K562 (cell line): ENCODE results near the gene SCN5A. TPM values are rescaled to one million over a fixed set of nuclear protein-coding genes. Genes with fewer than 3 reads are reported as not detected.

Source experiments
- ATAC-seq: fragments of 200-7000 bp; cut with Tn5 transposase; 3 replicates; pipeline ENCODE4 v1.9.1; 2020; ENCODE audit warnings: moderate library complexity
- BruUV-seq: library from RNA; stranded (reverse); fragments of 400-500 nt; replicated peaks from 2 replicates; lab custom pipeline; 2021; lab: Mats Ljungman, UMichigan
- CTCF ChIA-PET: fragments of 300-600 bp; formaldehyde crosslinking; extraction: SDS; loops from one replicate; lab custom pipeline; 2021; ENCODE audit warnings: low intra/inter-chr PET ratio; lab: Yijun Ruan, JAX
- POLR2A ChIA-PET: fragments of 300-600, 350-650 bp; sonication (Branson Sonifier 250); formaldehyde crosslinking; extraction: SDS; loops from one replicate; lab custom pipeline; 2021; ENCODE audit warnings: antibody characterized with exemption, inconsistent platforms; lab: Yijun Ruan, JAX
- DNase-seq, 4 experiments: peaks; one replicate each; pipeline versions ENCODE4 v3.0.0 to v3.0.0-alpha.2; 2011 to 2018; ENCODE audit warnings: low spot score in 3 of 4, mixed read lengths in 3 of 4; ENCODE audit errors: extremely low read depth in 1 of 4
- FAIRE-seq: peaks from 2 replicates; lab custom pipeline; 2011; peaks lifted over from hg19 to GRCh38; lab: Jason Lieb, UNC
- H2AFZ ChIP-seq: 2 replicates; pipeline ENCODE4 v1.6.0; 2011; ENCODE audit warnings: low read depth, low read length, control low read depth, inconsistent platforms
- H3K27ac ChIP-seq: fragments of 200-600 bp; 3 replicates; pipeline ENCODE4 v1.8.0; 2011; ENCODE audit warnings: low read depth, mild to moderate bottlenecking, control low read depth, inconsistent platforms, low read length, moderate library complexity, mixed read lengths; ENCODE audit errors: extremely low read depth
- H3K27me3 ChIP-seq, 2 experiments: fragments of 300-600 bp in 1 of 2; 2 replicates in 1 of 2; 3 replicates in 1 of 2; pipeline versions ENCODE4 v1.6.0 to v1.8.0; 2011; ENCODE audit warnings: inconsistent platforms in 2 of 2, low read length in 2 of 2, mild to moderate bottlenecking in 1 of 2, mixed read lengths in 1 of 2, moderate library complexity in 1 of 2; ENCODE audit not compliant: control insufficient read depth in 2 of 2, insufficient read depth in 2 of 2
- H3K36me3 ChIP-seq: fragments of 300-600 bp; 3 replicates; pipeline ENCODE4 v1.8.0; 2011; ENCODE audit warnings: mild to moderate bottlenecking, low read length, inconsistent platforms; ENCODE audit not compliant: control insufficient read depth, insufficient read depth
- H3K4me1 ChIP-seq, 2 experiments: fragments of 200-600 bp in 1 of 2; replicated peaks in 1 of 2; 2 replicates in 1 of 2; 3 replicates in 1 of 2; pipeline versions ENCODE4 v1.5.1 to v1.8.0; 2011; ENCODE audit warnings: inconsistent platforms in 2 of 2, low read length in 2 of 2, mild to moderate bottlenecking in 1 of 2, mixed read lengths in 1 of 2, moderate library complexity in 1 of 2; ENCODE audit not compliant: control insufficient read depth in 2 of 2, insufficient read depth in 2 of 2
- H3K4me2 ChIP-seq: 2 replicates; pipeline ENCODE4 v1.6.1; 2011; ENCODE audit warnings: low read length, control low read depth, inconsistent platforms, mixed read lengths; ENCODE audit not compliant: insufficient read depth
- H3K4me3 ChIP-seq: fragments of 200-600 bp; sonication (generic), shearing (Covaris generic); 2 replicates; pipeline ENCODE4 v1.5.1; 2016; ENCODE audit warnings: control low read depth, inconsistent platforms
- H3K79me2 ChIP-seq: fragments of 200-600 bp; 3 replicates; pipeline ENCODE4 v1.8.0; 2011; ENCODE audit warnings: low read length, inconsistent platforms; ENCODE audit not compliant: control insufficient read depth, insufficient read depth
- H3K9ac ChIP-seq, 2 experiments: 2 replicates each; pipeline versions ENCODE4 v1.6.0 to v1.6.1; 2011; ENCODE audit warnings: low read depth in 2 of 2, low read length in 2 of 2, control low read depth in 1 of 2, inconsistent platforms in 1 of 2, mild to moderate bottlenecking in 1 of 2, mixed read lengths in 1 of 2; ENCODE audit not compliant: insufficient read depth in 1 of 2
- H3K9me1 ChIP-seq: one replicate; pipeline ENCODE4 v1.6.0; 2011; ENCODE audit warnings: inconsistent platforms, mild to moderate bottlenecking, low read length, moderate library complexity; ENCODE audit not compliant: control insufficient read depth, insufficient read depth
- H3K9me3 ChIP-seq: replicated peaks from 2 replicates; pipeline ENCODE4 v1.5.1; 2011; ENCODE audit warnings: low read depth, low read length, inconsistent platforms; ENCODE audit not compliant: control insufficient read depth, insufficient read depth
- H4K20me1 ChIP-seq: replicated peaks from 2 replicates; pipeline ENCODE4 v1.6.1; 2011; ENCODE audit warnings: low read length, inconsistent platforms, mixed read lengths; ENCODE audit not compliant: control insufficient read depth, insufficient read depth
- KDM4B ChIP-seq, 2 experiments: fragments of 450-650 bp in 1 of 2; sonication (generic) in 1 of 2; IDR thresholded peaks; 2 replicates each; pipeline ENCODE4 v1.6.1; 2016 to 2017; ENCODE audit warnings: borderline replicate concordance in 2 of 2, antibody characterized with exemption in 1 of 2, low read depth in 1 of 2, mild to moderate bottlenecking in 1 of 2
- KLF6 ChIP-seq: fragments of 250-450 bp; sonication (Bioruptor Pico); IDR thresholded peaks from 2 replicates; pipeline ENCODE4 v1.4.0; 2020; ENCODE audit warnings: mild to moderate bottlenecking, moderate library complexity, borderline replicate concordance
- MBD1 ChIP-seq: fragments of 250-450 bp; sonication (Bioruptor Pico); IDR thresholded peaks from 2 replicates; pipeline ENCODE4 v1.8.0; 2022; ENCODE audit warnings: inconsistent platforms
- NCOA2 ChIP-seq, 2 experiments: fragments of 450-650 bp; IDR thresholded peaks; 2 replicates each; pipeline ENCODE4 v1.6.1; 2018; ENCODE audit warnings: mild to moderate bottlenecking in 2 of 2, moderate library complexity in 1 of 2; ENCODE audit not compliant: partially characterized antibody in 2 of 2
- POLR3A ChIP-seq: IDR thresholded peaks from 2 replicates; pipeline ENCODE4 v1.6.1; 2011; ENCODE audit warnings: borderline replicate concordance, mild to moderate bottlenecking, moderate library complexity; ENCODE audit not compliant: insufficient read length, insufficient read depth; ENCODE audit errors: extremely low read depth
- SP1 ChIP-seq: sonication (generic); formaldehyde crosslinking; IDR thresholded peaks from 2 replicates; pipeline ENCODE4 v1.8.1; 2022; ENCODE audit warnings: mild to moderate bottlenecking, missing genetic modification reagents
- TAF9B ChIP-seq: fragments of 450-650 bp; IDR thresholded peaks from 2 replicates; pipeline ENCODE4 v1.6.1; 2018; ENCODE audit warnings: mild to moderate bottlenecking; ENCODE audit not compliant: partially characterized antibody
- TBP ChIP-seq: optimal IDR thresholded peaks from 2 replicates; pipeline ENCODE3; 2011; ENCODE audit warnings: low read depth, low read length, improper control_type of control experiment
- ZNF124 ChIP-seq: sonication (generic); formaldehyde crosslinking; IDR thresholded peaks from 2 replicates; pipeline ENCODE4 v1.8.1; 2022; ENCODE audit warnings: missing genetic modification reagents
- WGBS: fragments of 100-300 bp; shearing (Covaris generic); methylation state at CpG from one replicate; pipeline ENCODE4 v1.1.6; 2016; ENCODE audit warnings: low coverage, mixed read lengths; ENCODE audit not compliant: insufficient coverage; ENCODE audit errors: missing lambda C conversion rate; 5-methylcytosine and 5-hydroxymethylcytosine counted together
- in situ Hi-C: fragments of 300-500 bp; cut with MboI; formaldehyde crosslinking; loops from 4 replicates; pipeline ENCODE4 v1.15.0; 2018; ENCODE audit warnings: inconsistent platforms, mixed read lengths
- intact Hi-C: fragments of 100-400 bp; cut with micrococcal nuclease; formaldehyde crosslinking; loops from 2 replicates; pipeline ENCODE4 v1.14.2; 2022
- polyA plus RNA-seq, 8 experiments: library from polyadenylated mRNA; depleted of rRNA in 4 of 8; stranded (reverse) in 5 of 8; unstranded in 3 of 8; fragments of >200 nt; fragmentation: Nextera tagmentation in 2 of 8; fragmentation: Illumina TruSeq in 1 of 8; extraction: Ambion mirVana in 2 of 8; extraction: Trizol in 1 of 8; gene quantifications; 2 replicates each; pipeline versions ENCODE4 v1.2.1 to v1.2.3, GENCODE V29; 2011 to 2014; ENCODE audit warnings: inconsistent platforms in 1 of 8, missing spikeins in 1 of 8
- total RNA-seq, 7 experiments: library from RNA; depleted of rRNA in 6 of 7; stranded (reverse); fragments of >200 nt in 6 of 7; fragmentation: Illumina TruSeq in 2 of 7; extraction: Trizol in 2 of 7; gene quantifications; 2 replicates each; pipeline versions ENCODE4 v1.2.1 to v1.2.3, GENCODE V29; 2011 to 2021; ENCODE audit warnings: low replicate concordance in 1 of 7
- TF ChIP-seq, protein P1 (sequence below): sonication (generic); formaldehyde crosslinking; IDR thresholded peaks from 2 replicates; pipeline ENCODE4 v1.5.0; 2020; ENCODE audit warnings: missing genetic modification reagents

SCN5A gene
- total and polyA plus RNA-seq, 9 of the 15 experiments (the other 6 are each of a cell fraction or from before 2014, with no cell fraction given), result 0.07 to 1.4 (median 0.21) TPM; not detected in 2

- no peak for TF ChIP-seq MBD1
- TF ChIP-seq, protein P1, sequence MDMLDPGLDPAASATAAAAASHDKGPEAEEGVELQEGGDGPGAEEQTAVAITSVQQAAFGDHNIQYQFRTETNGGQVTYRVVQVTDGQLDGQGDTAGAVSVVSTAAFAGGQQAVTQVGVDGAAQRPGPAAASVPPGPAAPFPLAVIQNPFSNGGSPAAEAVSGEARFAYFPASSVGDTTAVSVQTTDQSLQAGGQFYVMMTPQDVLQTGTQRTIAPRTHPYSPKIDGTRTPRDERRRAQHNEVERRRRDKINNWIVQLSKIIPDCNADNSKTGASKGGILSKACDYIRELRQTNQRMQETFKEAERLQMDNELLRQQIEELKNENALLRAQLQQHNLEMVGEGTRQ (CRISPR knock-in tag), result no peak
Observed at GRCh38 chr3:38600551-38600950, 48.9 kb downstream of the SCN5A start (continued).

GRCh38 chr3:38599886-38600285 lies 49.6 kb downstream of the SCN5A start:
- Histone ChIP-seq H3K9me3 (no peaks in the 10 kb centered on the region), H3K9ac (no peak overlapping the region), H3K4me2 (no peak overlapping the region), H3K27me3 (peaks cover 2 to 40% of the 10 kb centered on the region in 2 experiments; a peak in 3 of 5 replicates), H3K4me1 (no peaks in the 10 kb centered on the region), H2AFZ (no peak overlapping the region), H4K20me1 (no peaks in the 10 kb centered on the region; the same call in 1 of the 2 replicates), H3K27ac (no peak overlapping the region), H3K4me3 (no peak overlapping the region), H3K79me2 (no peaks in the 10 kb centered on the region), H3K9me1 (no peaks in the 10 kb centered on the region), H3K36me3 (no peaks in the 10 kb centered on the region)
- intact Hi-C loops, result no loop called here
- TF ChIP-seq KLF6 (CRISPR knock-in tag) (no peak), NCOA2 (IDR thresholded peaks at IDR 0.05; ENCODE audit: partially characterized antibody in 2 of 2) (no peak), SP1 (CRISPR knock-in tag) (no peak), POLR3A (no peak), TAF9B (no peak), TBP (no peak), KDM4B (IDR thresholded peaks at IDR 0.05; ENCODE audit: borderline replicate concordance in 2 of 2, low read depth in 1 of 2) (no peak), ZNF124 (CRISPR knock-in tag) (no peak)
- DNase-seq (no peak), FAIRE-seq (no peak), ATAC-seq (no peak)
- WGBS, result 0% methylated on average over 2 of the region's 2 CpGs
- in situ Hi-C loops, result no loop called here
- no TSS peak for BruUV-seq
- CTCF ChIA-PET, result no interaction called here
- POLR2A ChIA-PET, result no interaction called here
